ENCODE measurements around the gene ERFE.

GRCh38 chr2:238187618-238188548 lies 29.1 kb downstream of the ERFE start:
- TF ChIP-seq CTCF (IDR thresholded peaks at IDR 0.05), result no peak
- no peak for TF ChIP-seq POLR2AphosphoS5 (IDR thresholded peaks at IDR 0.05; ENCODE audit: low read depth, low read length)
- TF ChIP-seq REST (IDR thresholded peaks at IDR 0.05; ENCODE audit: insufficient read depth in 1 of 2, low read depth in 2 of 2, low read length in 1 of 2), result no peak
- no peak for TF ChIP-seq SIN3A (IDR thresholded peaks at IDR 0.05; ENCODE audit: borderline replicate concordance, insufficient read depth, low read depth, low read length)
